HPDE6-E6E7 (cell line): Measurements from ENCODE around the gene TRAPPC1.

Source experiments
- DNase-seq: peaks from one replicate; pipeline ENCODE4 v3.0.0; 2011; ENCODE audit warnings: missing footprints; ENCODE audit errors: extremely low spot score

The TRAPPC1 gene

GRCh38 chr17:7903154-7904103 is 28.3 kb downstream of the TRAPPC1 start:
- no peak for DNase-seq

- DNase-seq, result no peak
Measured at GRCh38 chr17:7897773-7898172, 34.0 kb downstream of the TRAPPC1 start.

- no peak for DNase-seq
Measured at GRCh38 chr17:7897090-7897489, 34.7 kb downstream of the TRAPPC1 start.

GRCh38 chr17:7894866-7895265 is 36.9 kb downstream of the TRAPPC1 start:
- DNase-seq, result no peak

GRCh38 chr17:7894226-7894625 is 37.5 kb downstream of the TRAPPC1 start:
- DNase-seq, result no peak

GRCh38 chr17:7893187-7893880 is 38.4 kb downstream of the TRAPPC1 start:
- no peak for DNase-seq

- peak; percentile 69 for DNase-seq
Measured at GRCh38 chr17:7889166-7889955, 42.4 kb downstream of the TRAPPC1 start.

- DNase-seq, result peak; percentile 78
Measured at GRCh38 chr17:7888184-7888920, 43.4 kb downstream of the TRAPPC1 start, which contains the start of gene CHD3. Gene CHD3, plus strand, starts transcription at chr17:7888789. Its CDS starts 212 bp downstream, at chr17:7889001.

- peak; percentile 79 for DNase-seq
Measured at GRCh38 chr17:7887482-7888183, 44.1 kb downstream of the TRAPPC1 start.

GRCh38 chr17:7887038-7887481 is 44.7 kb downstream of the TRAPPC1 start:
- no peak for DNase-seq

GRCh38 chr17:7886227-7887037 is 45.3 kb downstream of the TRAPPC1 start:
- peak; percentile 20 for DNase-seq

- DNase-seq, result no peak
Measured at GRCh38 chr17:7885367-7886226, 46.1 kb downstream of the TRAPPC1 start.

- DNase-seq, result no peak
Measured at GRCh38 chr17:7884581-7885366, 47.0 kb downstream of the TRAPPC1 start.

- DNase-seq, result no peak
Measured at GRCh38 chr17:7883781-7884386, 47.9 kb downstream of the TRAPPC1 start.

- DNase-seq, result no peak
Measured at GRCh38 chr17:7882629-7883028, 49.1 kb downstream of the TRAPPC1 start.

- no peak for DNase-seq
Measured at GRCh38 chr17:7882068-7882467, 49.7 kb downstream of the TRAPPC1 start.

GRCh38 chr17:7881276-7882054 is 50.3 kb downstream of the TRAPPC1 start:
- DNase-seq, result no peak
